H1 (cell line): ENCODE results near the gene IQCH. TPM values are rescaled to one million over a fixed set of nuclear protein-coding genes. Genes with fewer than 3 reads are reported as not detected.

ENCODE experiments used
- E2F6 ChIP-seq: IDR thresholded peaks from 2 replicates; pipeline ENCODE4 v1.6.1; 2012; ENCODE audit warnings: inconsistent platforms
- polyA plus RNA-seq, 7 experiments: library from polyadenylated mRNA; depleted of rRNA in 3 of 7; stranded (reverse) in 5 of 7; unstranded in 2 of 7; fragments of >200 nt in 5 of 7; fragments of 200-250 nt in 2 of 7; gene quantifications; 1 replicate in 5 of 7; 2 replicates in 1 of 7; 4 replicates in 1 of 7; pipeline versions ENCODE4 v1.2.1 to v1.2.3, GENCODE V29; 2011 to 2013; ENCODE audit warnings: missing spikeins in 2 of 7, mixed read lengths in 2 of 7
- total RNA-seq: library from RNA; stranded (reverse); fragmentation: NEBNext Ultra II Directional; extraction: Animal tissue kit (Norgen Biotek cat#: 25700); gene quantifications from 2 replicates; pipeline ENCODE4 v1.2.1, GENCODE V29; 2021

Gene IQCH
- total and polyA plus RNA-seq, 2 of the 8 experiments (the other 6 are each of a cell fraction or from before 2014, with no cell fraction given) = 0.60 to 1.9 TPM

DNA sequence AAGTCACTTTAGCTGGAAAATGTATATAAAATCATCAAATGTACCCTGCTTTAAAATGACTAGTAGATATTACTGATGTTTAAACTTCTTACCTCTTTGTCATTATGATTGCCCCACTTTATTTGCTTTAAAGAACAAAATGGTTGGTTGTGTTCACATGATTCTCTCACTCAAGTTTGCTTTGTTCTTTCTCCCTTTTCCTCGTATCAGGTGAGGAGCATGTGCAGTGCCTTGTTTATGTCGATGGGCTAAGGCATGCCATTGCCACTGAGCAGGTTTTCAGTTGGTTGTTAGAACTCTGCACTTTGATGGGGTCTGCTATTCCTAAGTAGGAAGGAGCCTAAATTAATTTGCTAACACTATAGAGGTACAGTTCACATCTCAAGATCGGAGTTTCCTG lies 293.2 kb downstream of the IQCH start (continued):
- peak; percentile 15; the same call in 1 of the 2 replicates for TF ChIP-seq E2F6
